GM23338 (cell line): Measurements from ENCODE around the gene LRRC52. TPM values are rescaled to one million over a fixed set of nuclear protein-coding genes. Genes with fewer than 3 reads are reported as not detected.

Experiments used
- ATAC-seq: fragments of 200-7000 bp; cut with Tn5 transposase; 3 replicates; pipeline ENCODE4 v1.9.1; 2020
- DNase-seq: peaks from one replicate; pipeline ENCODE4 v3.0.0-alpha.2; 2015; ENCODE audit warnings: low spot score
- H2AFZ ChIP-seq: fragments of 200-600 bp; sonication (generic); 2 replicates; pipeline ENCODE4 v1.8.0; 2016; ENCODE audit warnings: antibody characterized with exemption, mild to moderate bottlenecking, moderate library complexity
- H3F3A ChIP-seq: fragments of 200-600 bp; sonication (generic); replicated peaks from 2 replicates; pipeline ENCODE4 v1.8.0; 2017; ENCODE audit warnings: antibody characterized with exemption, mixed run types, low read depth
- H3K27ac ChIP-seq: fragments of 200-600 bp; sonication (generic); 2 replicates; pipeline ENCODE4 v1.6.1; 2016; ENCODE audit warnings: low read depth
- H3K27me3 ChIP-seq: fragments of 200-600 bp; sonication (generic); 2 replicates; pipeline ENCODE4 v1.8.0; 2016; ENCODE audit warnings: mild to moderate bottlenecking, mixed run types, moderate library complexity; ENCODE audit not compliant: insufficient read depth
- H3K36me3 ChIP-seq: fragments of 200-600 bp; sonication (generic); 2 replicates; pipeline ENCODE4 v1.8.0; 2016; ENCODE audit warnings: mild to moderate bottlenecking; ENCODE audit not compliant: insufficient read depth
- H3K4me1 ChIP-seq: fragments of 200-600 bp; sonication (generic); 2 replicates; pipeline ENCODE4 v1.8.0; 2016; ENCODE audit warnings: mild to moderate bottlenecking, moderate library complexity; ENCODE audit not compliant: insufficient read depth
- H3K4me2 ChIP-seq: fragments of 200-600 bp; sonication (generic); 2 replicates; pipeline ENCODE4 v1.7.1; 2017; ENCODE audit warnings: mixed run types
- H3K4me3 ChIP-seq: fragments of 200-600 bp; sonication (generic); 2 replicates; pipeline ENCODE4 v1.6.1; 2016; ENCODE audit warnings: mixed run types
- H3K79me2 ChIP-seq: fragments of 200-600 bp; sonication (generic); replicated peaks from 2 replicates; pipeline ENCODE4 v1.8.0; 2017; ENCODE audit warnings: mild to moderate bottlenecking; ENCODE audit not compliant: insufficient read depth
- H3K9me2 ChIP-seq: fragments of 200-600 bp; sonication (generic); 2 replicates; pipeline ENCODE4 v1.8.0; 2017; ENCODE audit not compliant: insufficient read depth
- H4K20me1 ChIP-seq: fragments of 200-600 bp; sonication (generic); replicated peaks from 2 replicates; pipeline ENCODE4 v1.8.0; 2017; ENCODE audit warnings: mild to moderate bottlenecking; ENCODE audit not compliant: insufficient read depth
- H3K27ac Mint-ChIP-seq: 2 replicates; pipeline ENCODE4 v1.8.0; 2020; ENCODE audit warnings: inconsistent platforms, mild to moderate bottlenecking, moderate library complexity, mixed read lengths
- H3K27me3 Mint-ChIP-seq: 3 replicates; pipeline ENCODE4 v1.8.0; 2022; ENCODE audit warnings: low read depth, mild to moderate bottlenecking, moderate library complexity, mixed read lengths, inconsistent platforms; ENCODE audit not compliant: insufficient read depth, poor library complexity
- H3K36me3 Mint-ChIP-seq: 3 replicates; pipeline ENCODE4 v1.8.0; 2021; ENCODE audit warnings: low read depth, mild to moderate bottlenecking, inconsistent platforms, moderate library complexity, mixed read lengths
- H3K4me1 Mint-ChIP-seq: 3 replicates; pipeline ENCODE4 v1.8.0; 2020; ENCODE audit warnings: mild to moderate bottlenecking, inconsistent platforms, mixed read lengths
- H3K4me3 Mint-ChIP-seq: 3 replicates; pipeline ENCODE4 v1.8.0; 2021; ENCODE audit warnings: moderate library complexity, mild to moderate bottlenecking, inconsistent platforms, mixed read lengths
- H3K9me3 Mint-ChIP-seq: 3 replicates; pipeline ENCODE4 v1.8.0; 2020; ENCODE audit warnings: moderate library complexity, mild to moderate bottlenecking, inconsistent platforms, mixed read lengths
- CTCF ChIP-seq, 2 experiments: fragments of 200-600 bp in 1 of 2; sonication (generic) in 1 of 2; conservative IDR thresholded peaks; 2 replicates each; pipeline versions ENCODE4 v1.5.1 to v1.6.1; 2016 to 2017; ENCODE audit warnings: antibody characterized with exemption in 2 of 2, low read depth in 2 of 2, mild to moderate bottlenecking in 2 of 2, moderate library complexity in 1 of 2
- ETS1 ChIP-seq: IDR thresholded peaks from 2 replicates; pipeline ENCODE4 v1.6.1; 2016; ENCODE audit warnings: antibody characterized with exemption
- EZH2 ChIP-seq: fragments of 200-600 bp; sonication (generic); IDR thresholded peaks from one replicate; pipeline ENCODE4 v1.8.0; 2017; ENCODE audit warnings: antibody characterized with exemption, mild to moderate bottlenecking, low read depth; ENCODE audit not compliant: unreplicated experiment
- EZH2phosphoT487 ChIP-seq: fragments of 200-600 bp; sonication (generic); IDR thresholded peaks from one replicate; pipeline ENCODE4 v1.8.1; 2018; ENCODE audit warnings: antibody characterized with exemption; ENCODE audit not compliant: unreplicated experiment
- JUNB ChIP-seq: IDR thresholded peaks from one replicate; pipeline ENCODE4 v1.6.1; 2016; ENCODE audit warnings: antibody characterized with exemption; ENCODE audit not compliant: unreplicated experiment
- POLR2AphosphoS5 ChIP-seq: IDR thresholded peaks from 2 replicates; pipeline ENCODE4 v1.6.1; 2016; ENCODE audit warnings: antibody characterized with exemption, low read depth
- REST ChIP-seq: IDR thresholded peaks from one replicate; pipeline ENCODE4 v1.6.1; 2018; ENCODE audit warnings: antibody characterized with exemption; ENCODE audit not compliant: unreplicated experiment
- STAT1 ChIP-seq: IDR thresholded peaks from one replicate; pipeline ENCODE4 v1.6.1; 2016; ENCODE audit warnings: antibody characterized with exemption; ENCODE audit not compliant: unreplicated experiment
- ZNF114 ChIP-seq: fragments of 250-450 bp; sonication (Bioruptor Pico); IDR thresholded peaks from 2 replicates; pipeline ENCODE4 v1.5.0; 2020; ENCODE audit warnings: mild to moderate bottlenecking, moderate library complexity
- ZNF331 ChIP-seq: fragments of 250-450 bp; sonication (Bioruptor Pico); IDR thresholded peaks from 2 replicates; pipeline ENCODE4 v1.5.0; 2020; ENCODE audit warnings: low read depth, mild to moderate bottlenecking, moderate library complexity
- ZNF462 ChIP-seq: fragments of 250-450 bp; sonication (Bioruptor Pico); IDR thresholded peaks from 2 replicates; pipeline ENCODE4 v1.5.0; 2020; ENCODE audit warnings: mild to moderate bottlenecking, moderate library complexity
- polyA plus RNA-seq: library from polyadenylated mRNA; unstranded; fragments of >200 nt; fragmentation: Nextera tagmentation; extraction: Ambion mirVana; gene quantifications from 2 replicates; pipeline ENCODE4 v1.2.1, GENCODE V29; 2016
- total RNA-seq: library from RNA; depleted of rRNA; stranded (reverse); fragments of >200 nt; shearing (Covaris generic); gene quantifications from 2 replicates; pipeline ENCODE4 v1.2.3, GENCODE V29; 2014

The LRRC52 gene
- total and polyA plus RNA-seq, 2 experiments from 2014 or later: not detected

- Histone ChIP-seq H2AFZ (no peak overlapping the region), H3K36me3 (no peaks in the 10 kb centered on the region), H3F3A (no peaks in the 10 kb centered on the region), H3K4me1 (no peaks in the 10 kb centered on the region), H3K9me2 (no peaks in the 10 kb centered on the region), H3K79me2 (no peaks in the 10 kb centered on the region), H3K27ac (no peak overlapping the region), H4K20me1 (no peaks in the 10 kb centered on the region), H3K4me2 (no peak overlapping the region), H3K27me3 (peaks cover 3% of the 10 kb centered on the region), H3K4me3 (no peak overlapping the region)
- no peak overlapping the region for H3K4me3 Mint-ChIP-seq
- DNase-seq: no peak
- H3K27ac Mint-ChIP-seq: no peak overlapping the region
- peaks cover 6% of the 10 kb centered on the region for H3K27me3 Mint-ChIP-seq
- no peaks in the 10 kb centered on the region for H3K36me3 Mint-ChIP-seq
- no peaks in the 10 kb centered on the region for H3K9me3 Mint-ChIP-seq
- ATAC-seq: no peak
- peaks cover 4% of the 10 kb centered on the region; the same call in 1 of the 3 replicates for H3K4me1 Mint-ChIP-seq
- TF ChIP-seq POLR2AphosphoS5: no peak
- TF ChIP-seq ETS1: no peak
- TF ChIP-seq CTCF (conservative IDR thresholded peaks at IDR 0.05; ENCODE audit: low read depth in 2 of 2): no peak
- TF ChIP-seq REST: no peak
- TF ChIP-seq ZNF331: no peak
- TF ChIP-seq EZH2phosphoT487: no peak
- no peak for TF ChIP-seq ZNF462 (CRISPR knock-in tag)
- TF ChIP-seq JUNB: no peak
- TF ChIP-seq STAT1: no peak
- no peak for TF ChIP-seq EZH2
- TF ChIP-seq ZNF114 (CRISPR knock-in tag): no peak
Observed at GRCh38 chr1:165549973-165550372, 6.2 kb downstream of the LRRC52 start.
